Ishikawa (cell line): Measurements from ENCODE around the gene FAM184A.

Experiments used
- CEBPB ChIP-seq: IDR thresholded peaks from 2 replicates; pipeline ENCODE4 v1.6.1; 2012
- CREB1 ChIP-seq: IDR thresholded peaks from 2 replicates; pipeline ENCODE4 v1.6.1; 2012; ENCODE audit warnings: low read depth
- EGR1 ChIP-seq: IDR thresholded peaks from 2 replicates; pipeline ENCODE4 v1.6.1; 2012
- EP300 ChIP-seq: IDR thresholded peaks from 2 replicates; pipeline ENCODE4 v1.6.1; 2012; ENCODE audit warnings: borderline replicate concordance
- FOXM1 ChIP-seq: IDR thresholded peaks from 2 replicates; pipeline ENCODE4 v1.6.1; 2012; ENCODE audit warnings: low read depth, borderline replicate concordance
- NFIC ChIP-seq: IDR thresholded peaks from 2 replicates; pipeline ENCODE4 v1.6.1; 2012
- RAD21 ChIP-seq: IDR thresholded peaks from 2 replicates; pipeline ENCODE4 v1.6.1; 2012; ENCODE audit warnings: low read depth
- TAF1 ChIP-seq: IDR thresholded peaks from 2 replicates; pipeline ENCODE4 v1.6.1; 2012; ENCODE audit warnings: low read depth, mild to moderate bottlenecking
- TCF12 ChIP-seq: IDR thresholded peaks from 2 replicates; pipeline ENCODE4 v1.6.1; 2012; ENCODE audit warnings: low read depth
- TEAD4 ChIP-seq: IDR thresholded peaks from 2 replicates; pipeline ENCODE4 v1.6.1; 2012
- USF1 ChIP-seq: IDR thresholded peaks from 2 replicates; pipeline ENCODE4 v1.6.1; 2012
- YY1 ChIP-seq: IDR thresholded peaks from 2 replicates; pipeline ENCODE4 v1.6.1; 2012; ENCODE audit warnings: low read depth
- ZBTB7A ChIP-seq: IDR thresholded peaks from 2 replicates; pipeline ENCODE4 v1.6.1; 2012; ENCODE audit warnings: low read depth
- TF ChIP-seq, protein P1 (sequence below): IDR thresholded peaks from 2 replicates; pipeline ENCODE4 v1.6.1; 2012
- TF ChIP-seq, protein P2 (sequence below): IDR thresholded peaks from 2 replicates; pipeline ENCODE4 v1.6.1; 2012; ENCODE audit warnings: low read depth, mild to moderate bottlenecking

The FAM184A gene

DNA sequence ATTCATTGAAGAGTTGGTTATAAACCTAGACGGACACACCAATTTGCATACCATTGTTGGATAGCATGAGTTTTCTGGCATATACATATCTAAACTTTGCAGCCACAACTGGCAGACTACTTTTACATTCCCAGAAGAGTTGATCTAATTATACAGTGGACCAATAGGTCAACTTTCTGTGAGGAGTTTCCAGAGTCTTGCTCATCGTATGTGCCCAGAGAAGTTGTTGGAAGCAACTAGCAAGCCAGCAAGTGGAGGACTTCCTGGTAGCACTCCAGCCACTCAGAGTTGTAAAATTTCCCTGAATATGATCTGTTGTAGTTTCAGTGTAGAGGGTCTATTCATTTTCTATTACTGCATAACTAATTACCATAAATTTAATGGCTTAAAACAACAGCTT lies 47.1 kb upstream of the FAM184A start:
- no peak for TF ChIP-seq TCF12
- TF ChIP-seq, protein P1, sequence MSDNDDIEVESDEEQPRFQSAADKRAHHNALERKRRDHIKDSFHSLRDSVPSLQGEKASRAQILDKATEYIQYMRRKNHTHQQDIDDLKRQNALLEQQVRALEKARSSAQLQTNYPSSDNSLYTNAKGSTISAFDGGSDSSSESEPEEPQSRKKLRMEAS: no peak
- no peak for TF ChIP-seq TEAD4
- TF ChIP-seq CREB1: no peak
- no peak for TF ChIP-seq CEBPB
- TF ChIP-seq ZBTB7A: no peak
- no peak for TF ChIP-seq YY1
- TF ChIP-seq NFIC: no peak
- no peak for TF ChIP-seq EP300
- no peak for TF ChIP-seq RAD21
- TF ChIP-seq, protein P2, sequence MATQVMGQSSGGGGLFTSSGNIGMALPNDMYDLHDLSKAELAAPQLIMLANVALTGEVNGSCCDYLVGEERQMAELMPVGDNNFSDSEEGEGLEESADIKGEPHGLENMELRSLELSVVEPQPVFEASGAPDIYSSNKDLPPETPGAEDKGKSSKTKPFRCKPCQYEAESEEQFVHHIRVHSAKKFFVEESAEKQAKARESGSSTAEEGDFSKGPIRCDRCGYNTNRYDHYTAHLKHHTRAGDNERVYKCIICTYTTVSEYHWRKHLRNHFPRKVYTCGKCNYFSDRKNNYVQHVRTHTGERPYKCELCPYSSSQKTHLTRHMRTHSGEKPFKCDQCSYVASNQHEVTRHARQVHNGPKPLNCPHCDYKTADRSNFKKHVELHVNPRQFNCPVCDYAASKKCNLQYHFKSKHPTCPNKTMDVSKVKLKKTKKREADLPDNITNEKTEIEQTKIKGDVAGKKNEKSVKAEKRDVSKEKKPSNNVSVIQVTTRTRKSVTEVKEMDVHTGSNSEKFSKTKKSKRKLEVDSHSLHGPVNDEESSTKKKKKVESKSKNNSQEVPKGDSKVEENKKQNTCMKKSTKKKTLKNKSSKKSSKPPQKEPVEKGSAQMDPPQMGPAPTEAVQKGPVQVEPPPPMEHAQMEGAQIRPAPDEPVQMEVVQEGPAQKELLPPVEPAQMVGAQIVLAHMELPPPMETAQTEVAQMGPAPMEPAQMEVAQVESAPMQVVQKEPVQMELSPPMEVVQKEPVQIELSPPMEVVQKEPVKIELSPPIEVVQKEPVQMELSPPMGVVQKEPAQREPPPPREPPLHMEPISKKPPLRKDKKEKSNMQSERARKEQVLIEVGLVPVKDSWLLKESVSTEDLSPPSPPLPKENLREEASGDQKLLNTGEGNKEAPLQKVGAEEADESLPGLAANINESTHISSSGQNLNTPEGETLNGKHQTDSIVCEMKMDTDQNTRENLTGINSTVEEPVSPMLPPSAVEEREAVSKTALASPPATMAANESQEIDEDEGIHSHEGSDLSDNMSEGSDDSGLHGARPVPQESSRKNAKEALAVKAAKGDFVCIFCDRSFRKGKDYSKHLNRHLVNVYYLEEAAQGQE: no peak
- no peak for TF ChIP-seq USF1
- TF ChIP-seq TAF1: no peak
- no peak for TF ChIP-seq EGR1
- no peak for TF ChIP-seq FOXM1

DNA sequence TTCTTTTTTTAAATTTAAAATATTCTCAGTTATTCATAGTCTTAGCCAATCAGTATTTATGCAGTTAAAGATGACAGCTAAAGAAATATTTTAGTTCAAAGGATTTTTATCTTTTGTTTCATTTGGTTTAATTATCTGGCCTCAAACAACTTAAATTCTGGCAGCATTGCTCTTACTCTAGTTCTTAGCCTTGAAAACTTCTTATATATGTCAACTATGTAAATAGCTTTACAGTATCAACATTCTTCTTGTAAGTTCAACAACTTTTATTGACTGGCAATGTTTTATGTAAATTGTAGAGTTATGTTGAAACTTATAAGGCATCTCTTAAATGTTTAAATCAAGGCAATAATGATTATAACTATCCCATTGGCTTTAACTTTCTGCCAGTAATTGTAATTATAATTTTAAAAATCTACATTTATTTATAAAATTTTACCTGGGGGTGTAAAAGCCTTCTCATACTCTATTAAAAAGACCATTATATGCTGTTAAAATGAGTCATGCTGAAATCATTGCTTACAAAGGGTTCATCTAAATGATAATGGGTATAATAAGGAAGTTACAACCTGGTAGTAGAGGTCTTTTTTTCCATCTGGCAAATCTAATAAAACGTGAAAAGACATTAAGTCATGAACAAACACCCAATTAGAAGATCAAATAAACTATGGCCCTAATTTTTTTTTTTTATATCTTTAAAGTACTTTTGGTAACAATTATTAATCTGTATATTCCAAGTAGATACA lies 45.8 kb upstream of the FAM184A start:
- TF ChIP-seq, protein P1: no peak
- TF ChIP-seq EP300 (no peak), FOXM1 (no peak), CREB1 (no peak), ZBTB7A (no peak), YY1 (no peak), RAD21 (no peak), TEAD4 (no peak), NFIC (no peak), TCF12 (no peak), USF1 (no peak), CEBPB (no peak), EGR1 (no peak), TAF1 (no peak)
- TF ChIP-seq, protein P2: no peak

DNA sequence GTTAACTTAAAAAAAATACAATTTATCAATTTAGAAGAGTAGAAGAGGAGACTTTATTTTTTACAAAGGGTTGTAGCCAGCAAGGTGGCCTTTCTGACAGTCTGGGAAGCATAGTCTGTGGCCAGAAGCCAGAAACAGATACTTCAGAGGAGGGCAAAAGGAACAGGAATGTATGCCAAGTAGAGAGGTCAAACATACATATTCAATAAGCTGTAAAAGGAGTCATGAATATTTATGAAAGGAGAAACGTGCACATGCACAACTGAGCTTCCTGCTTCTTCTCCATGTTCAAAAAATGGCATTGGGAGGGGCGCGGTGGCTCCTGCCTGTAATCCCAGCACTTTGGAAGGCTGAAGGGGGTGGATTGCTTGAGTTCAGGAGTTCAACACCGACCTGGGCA lies 43.9 kb upstream of the FAM184A start:
- TF ChIP-seq RAD21 (no peak), TCF12 (no peak), TEAD4 (no peak), ZBTB7A (no peak), EP300 (no peak)

GRCh38 chr6:119121367-119121766 lies 42.9 kb upstream of the FAM184A start:
- no peak for TF ChIP-seq FOXM1
- TF ChIP-seq TAF1: no peak
- no peak for TF ChIP-seq YY1
- TF ChIP-seq ZBTB7A: no peak
- no peak for TF ChIP-seq CREB1
- no peak for TF ChIP-seq NFIC
- no peak for TF ChIP-seq EGR1
- TF ChIP-seq, protein P1: no peak
- no peak for TF ChIP-seq RAD21
- TF ChIP-seq, protein P2: no peak
- TF ChIP-seq TEAD4: no peak
- TF ChIP-seq CEBPB: no peak
- no peak for TF ChIP-seq EP300
- TF ChIP-seq USF1: no peak
